ENCODE measurements around the gene LIPT2.
A peak's percentile ranks its signal among the peaks of the same experiment; 100 is the strongest.
"Not testable (repeated sequence)": the region's sequence is repeated elsewhere in the genome, so short reads cannot be mapped to it uniquely, and the experiment has no call there.

Gene LIPT2

GRCh38 chr11:74492974-74493790, at the start of gene LIPT2:
LIPT2 (minus strand) TSS chr11:74493724; CDS start chr11:74493703, 21 bp downstream.
- DNase-seq: peak; percentile 91

- no peak for DNase-seq
Observed at GRCh38 chr11:74541466-74541865, 47.9 kb upstream of the LIPT2 start.

GRCh38 chr11:74540270-74540669, 46.7 kb upstream of the LIPT2 start:
- DNase-seq: no peak

- DNase-seq: no peak
Observed at GRCh38 chr11:74538680-74539079, 45.2 kb upstream of the LIPT2 start.

- no peak for DNase-seq
Observed at GRCh38 chr11:74535371-74536160, 42.0 kb upstream of the LIPT2 start.

GRCh38 chr11:74534946-74535275, 41.4 kb upstream of the LIPT2 start:
- not testable (repeated sequence) for DNase-seq

GRCh38 chr11:74534216-74534945, 40.9 kb upstream of the LIPT2 start:
- no peak for DNase-seq

GRCh38 chr11:74533421-74533820, 39.9 kb upstream of the LIPT2 start:
- no peak for DNase-seq

- no peak for DNase-seq
Observed at GRCh38 chr11:74532501-74533246, 39.1 kb upstream of the LIPT2 start.

- DNase-seq: no peak
Observed at GRCh38 chr11:74524978-74525377, 31.5 kb upstream of the LIPT2 start.

- DNase-seq: no peak
Observed at GRCh38 chr11:74524501-74524900, 31.0 kb upstream of the LIPT2 start.

- no peak for DNase-seq
Observed at GRCh38 chr11:74522776-74523175, 29.3 kb upstream of the LIPT2 start.

- no peak for DNase-seq
Observed at GRCh38 chr11:74521666-74522252, 28.2 kb upstream of the LIPT2 start.

GRCh38 chr11:74520927-74521665, 27.6 kb upstream of the LIPT2 start:
- DNase-seq: no peak

GRCh38 chr11:74520316-74520715, 26.8 kb upstream of the LIPT2 start:
- DNase-seq: no peak

GRCh38 chr11:74519710-74520109, 26.2 kb upstream of the LIPT2 start:
- DNase-seq: no peak

GRCh38 chr11:74517592-74517991, 24.1 kb upstream of the LIPT2 start:
- not testable (repeated sequence) for DNase-seq

GRCh38 chr11:74507582-74507981, 14.1 kb upstream of the LIPT2 start:
- no peak for DNase-seq

- no peak for DNase-seq
Observed at GRCh38 chr11:74506823-74507222, 13.3 kb upstream of the LIPT2 start.

- DNase-seq: no peak
Observed at GRCh38 chr11:74505911-74506310, 12.4 kb upstream of the LIPT2 start.

- DNase-seq: no peak
Observed at GRCh38 chr11:74504100-74504691, 10.7 kb upstream of the LIPT2 start.

Measured in NCI-H2081 treated with DMSO at 0.1 percent for 48 hours (cell line).